Kidney (tissue), 14 donors: Measurements from ENCODE around the gene VWA8. TPM values are rescaled to one million over a fixed set of nuclear protein-coding genes. Genes with fewer than 3 reads are reported as not detected.
"Not testable (repeated sequence)": the region's sequence is repeated elsewhere in the genome, so short reads cannot be mapped to it uniquely, and the experiment has no call there.

ENCODE experiments used
- DNase-seq, 5 donors: peaks; one replicate each; pipeline ENCODE4 v3.0.0-alpha.2; 2013 to 2020
- FAIRE-seq: peaks from 2 replicates; lab custom pipeline; 2012; peaks lifted over from hg19 to GRCh38; lab: Jason Lieb, UNC
- H3K27ac ChIP-seq, 2 donors: one replicate each; pipeline ENCODE4 v1.7.0; 2013; ENCODE audit warnings: low read depth in 2 of 2, low read length in 2 of 2, inconsistent platforms in 1 of 2
- H3K27me3 ChIP-seq: one replicate; pipeline ENCODE4 v1.7.1; 2013; ENCODE audit warnings: low read length, inconsistent platforms; ENCODE audit not compliant: control insufficient read depth, insufficient read depth
- H3K36me3 ChIP-seq, 3 donors: one replicate each; pipeline versions ENCODE4 v1.7.0 to v1.7.1; 2013; ENCODE audit warnings: low read length in 3 of 3, control low read depth in 1 of 3, inconsistent platforms in 1 of 3; ENCODE audit not compliant: insufficient read depth in 3 of 3, control insufficient read depth in 2 of 3
- H3K4me1 ChIP-seq, 3 donors: one replicate each; pipeline versions ENCODE4 v1.7.0 to v1.7.1; 2013; ENCODE audit warnings: low read length in 3 of 3, inconsistent platforms in 1 of 3, low read depth in 1 of 3; ENCODE audit not compliant: control insufficient read depth in 2 of 3, insufficient read depth in 2 of 3
- H3K4me3 ChIP-seq, 3 donors: one replicate each; pipeline versions ENCODE4 v1.7.0 to v1.8.1; 2013; ENCODE audit warnings: low read length in 3 of 3, control low read depth in 1 of 3, inconsistent platforms in 1 of 3
- H3K9ac ChIP-seq, 3 donors: one replicate each; pipeline versions ENCODE4 v1.7.0 to v1.7.1; 2013; ENCODE audit warnings: low read length in 3 of 3, control low read depth in 1 of 3, inconsistent platforms in 1 of 3
- H3K9me3 ChIP-seq, 3 donors: one replicate each; pipeline versions ENCODE4 v1.7.0 to v1.7.1; 2013; ENCODE audit warnings: low read length in 3 of 3, control low read depth in 1 of 3, inconsistent platforms in 1 of 3; ENCODE audit not compliant: control insufficient read depth in 2 of 3, insufficient read depth in 1 of 3
- intact Hi-C: fragments of 100-400 bp; cut with DNase I; formaldehyde crosslinking; loops from one replicate; pipeline ENCODE4 v1.11.1; 2022
- polyA plus RNA-seq: library from polyadenylated mRNA; stranded (reverse); fragments of 350-450 nt; fragmentation: Illumina TruSeq; extraction: RNeasy Lipid Tissue Mini Kit (QIAGEN cat#74804); gene quantifications from one replicate; pipeline ENCODE4 v1.2.3, GENCODE V29; 2014; ENCODE audit warnings: low read depth, low replicate concordance; ENCODE audit not compliant: insufficient read depth
- total RNA-seq: library from RNA; stranded (reverse); fragmentation: NEBNext Ultra II Directional; extraction: Animal tissue kit (Norgen Biotek cat#: 25700); gene quantifications from one replicate; pipeline ENCODE4 v1.2.1, GENCODE V29; 2021
- TF ChIP-seq, protein P1 (sequence below): IDR thresholded peaks from 3 replicates; pipeline ENCODE4 v1.5.1; 2012; ENCODE audit warnings: mild to moderate bottlenecking, moderate library complexity, borderline replicate concordance; ENCODE audit not compliant: insufficient read depth; ENCODE audit errors: extremely low read depth
- donor health status: control.
- donor health status: control.
- donor health status: control.
- donor health status: control.
- donor health status: control.
- donor health status: DM: yes; HTN: yes; CAD: no.
- donor health status: Normal renal cell carcinoma (clear cell type).

Gene VWA8
- total and polyA plus RNA-seq, 2 donors from 2014 or later = 6.4 to 21.3 TPM

- Histone ChIP-seq H3K4me1 (no peaks in the 10 kb centered on the region), H3K36me3 (no peaks in the 10 kb centered on the region), H3K9me3 (no peaks in the 10 kb centered on the region), H3K27me3 (no peaks in the 10 kb centered on the region), H3K27ac (no peak overlapping the region), H3K9ac (no peak overlapping the region), H3K4me3 (no peak overlapping the region)
- no peak for DNase-seq
- no peak for FAIRE-seq
- TF ChIP-seq, protein P1, sequence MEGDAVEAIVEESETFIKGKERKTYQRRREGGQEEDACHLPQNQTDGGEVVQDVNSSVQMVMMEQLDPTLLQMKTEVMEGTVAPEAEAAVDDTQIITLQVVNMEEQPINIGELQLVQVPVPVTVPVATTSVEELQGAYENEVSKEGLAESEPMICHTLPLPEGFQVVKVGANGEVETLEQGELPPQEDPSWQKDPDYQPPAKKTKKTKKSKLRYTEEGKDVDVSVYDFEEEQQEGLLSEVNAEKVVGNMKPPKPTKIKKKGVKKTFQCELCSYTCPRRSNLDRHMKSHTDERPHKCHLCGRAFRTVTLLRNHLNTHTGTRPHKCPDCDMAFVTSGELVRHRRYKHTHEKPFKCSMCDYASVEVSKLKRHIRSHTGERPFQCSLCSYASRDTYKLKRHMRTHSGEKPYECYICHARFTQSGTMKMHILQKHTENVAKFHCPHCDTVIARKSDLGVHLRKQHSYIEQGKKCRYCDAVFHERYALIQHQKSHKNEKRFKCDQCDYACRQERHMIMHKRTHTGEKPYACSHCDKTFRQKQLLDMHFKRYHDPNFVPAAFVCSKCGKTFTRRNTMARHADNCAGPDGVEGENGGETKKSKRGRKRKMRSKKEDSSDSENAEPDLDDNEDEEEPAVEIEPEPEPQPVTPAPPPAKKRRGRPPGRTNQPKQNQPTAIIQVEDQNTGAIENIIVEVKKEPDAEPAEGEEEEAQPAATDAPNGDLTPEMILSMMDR = no peak
- intact Hi-C loops = no loop called here
Observed at GRCh38 chr13:41952749-41953148, 8.2 kb downstream of the VWA8 start.

- H3K27me3 ChIP-seq, H3K4me3 ChIP-seq, DNase-seq, H3K9ac ChIP-seq, FAIRE-seq, H3K4me1 ChIP-seq, intact Hi-C loops, H3K27ac ChIP-seq: not testable (repeated sequence)
- Histone ChIP-seq H3K36me3 (peaks cover 0 to 14% (median 0%) of the 10 kb centered on the region in 3 donors), H3K9me3 (peaks cover 0 to 19% (median 0%) of the 10 kb centered on the region in 3 donors)
Observed at GRCh38 chr13:41949104-41949503, 11.8 kb downstream of the VWA8 start.

DNA sequence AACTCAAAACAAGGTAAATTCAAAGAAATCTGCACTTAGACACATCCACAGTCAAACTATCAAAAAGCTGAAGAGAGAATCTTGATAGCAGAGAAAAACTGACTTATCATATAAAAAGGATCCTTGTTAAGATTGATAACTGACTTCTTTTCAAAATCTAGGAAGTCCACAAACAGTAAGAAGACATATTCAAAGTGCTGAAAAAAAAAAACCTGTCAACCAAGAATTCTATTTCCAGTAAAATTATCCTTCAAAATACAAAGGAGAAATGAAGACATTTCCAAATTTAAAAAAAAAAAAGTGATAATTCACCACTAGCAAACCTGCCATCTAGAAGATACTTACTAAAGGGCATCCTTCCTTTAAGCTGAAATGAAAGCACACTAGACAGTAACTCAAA lies 15.0 kb downstream of the VWA8 start:
- DNase-seq (no peak), FAIRE-seq (no peak)
- TF ChIP-seq, protein P1 = no peak
- Histone ChIP-seq H3K4me1 (peaks cover 0 to 9% (median 3%) of the 10 kb centered on the region in 3 donors), H3K27ac (no peak overlapping the region), H3K27me3 (no peaks in the 10 kb centered on the region), H3K9ac (no peak overlapping the region), H3K4me3 (no peak overlapping the region), H3K9me3 (peaks cover 0 to 19% (median 0%) of the 10 kb centered on the region in 3 donors), H3K36me3 (peaks cover 0 to 14% (median 0%) of the 10 kb centered on the region in 3 donors)
- intact Hi-C loops = no loop called here

GRCh38 chr13:41944635-41945397 lies 16.1 kb downstream of the VWA8 start:
- Histone ChIP-seq H3K4me3 (no peak overlapping the region), H3K9ac (no peak overlapping the region), H3K27ac (no peak overlapping the region), H3K4me1 (peaks cover 0 to 20% (median 3%) of the 10 kb centered on the region in 3 donors), H3K9me3 (peaks cover 0 to 19% (median 0%) of the 10 kb centered on the region in 3 donors), H3K27me3 (no peaks in the 10 kb centered on the region), H3K36me3 (peaks cover 0 to 14% (median 0%) of the 10 kb centered on the region in 3 donors)
- no peak for DNase-seq
- TF ChIP-seq, protein P1 = no peak
- FAIRE-seq = no peak
- intact Hi-C loops = no loop called here
